ENCODE measurements around the gene METTL16.

DNA sequence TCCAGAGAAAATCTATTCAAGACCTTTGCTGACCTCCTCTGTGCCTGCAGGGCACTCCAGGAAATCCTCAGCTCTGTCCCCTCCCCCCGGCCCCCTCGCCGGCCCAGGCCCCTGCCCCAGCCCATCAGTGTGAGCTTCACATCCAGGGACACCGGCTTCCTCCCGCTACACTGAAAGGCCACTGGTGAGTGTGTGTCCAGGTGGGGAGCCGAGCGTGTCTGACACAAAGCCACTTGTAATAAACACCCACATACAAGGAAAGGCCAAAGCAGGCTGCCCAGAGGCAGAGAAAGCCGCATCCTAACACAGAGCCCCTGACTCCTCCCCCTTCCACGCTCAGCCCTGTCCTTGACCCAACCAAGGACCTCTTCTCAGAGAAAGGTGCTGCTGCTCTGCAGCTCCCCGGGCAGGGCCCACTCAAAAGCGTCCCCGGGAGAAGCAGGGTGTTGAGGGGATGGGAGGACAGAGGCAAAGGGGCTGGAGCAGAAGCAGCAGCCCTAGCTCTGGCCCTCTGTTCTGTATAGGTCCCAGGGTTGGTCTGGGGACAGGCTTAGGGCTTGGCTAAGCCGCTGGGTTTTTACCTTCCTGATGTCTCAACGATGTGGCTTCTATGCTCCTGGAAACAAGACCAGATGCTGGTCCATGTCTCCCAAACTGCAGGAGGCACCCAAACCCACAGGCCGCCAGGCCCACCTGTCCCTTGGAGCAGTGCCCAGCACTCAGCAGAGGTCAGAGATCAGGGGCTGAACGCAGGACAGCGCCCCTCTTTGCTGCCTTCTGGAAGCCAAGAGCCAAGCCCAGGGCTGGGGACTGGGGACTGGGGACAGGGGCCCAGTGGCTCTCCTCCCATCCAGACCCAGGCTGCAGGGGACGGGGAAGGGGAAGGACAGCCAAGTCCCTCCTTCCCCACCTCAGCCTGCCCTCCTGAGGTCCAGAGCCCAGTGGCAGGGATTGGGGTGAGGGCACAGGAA, 126.2 kb downstream of the METTL16 start:
- TF ChIP-seq, protein P1, sequence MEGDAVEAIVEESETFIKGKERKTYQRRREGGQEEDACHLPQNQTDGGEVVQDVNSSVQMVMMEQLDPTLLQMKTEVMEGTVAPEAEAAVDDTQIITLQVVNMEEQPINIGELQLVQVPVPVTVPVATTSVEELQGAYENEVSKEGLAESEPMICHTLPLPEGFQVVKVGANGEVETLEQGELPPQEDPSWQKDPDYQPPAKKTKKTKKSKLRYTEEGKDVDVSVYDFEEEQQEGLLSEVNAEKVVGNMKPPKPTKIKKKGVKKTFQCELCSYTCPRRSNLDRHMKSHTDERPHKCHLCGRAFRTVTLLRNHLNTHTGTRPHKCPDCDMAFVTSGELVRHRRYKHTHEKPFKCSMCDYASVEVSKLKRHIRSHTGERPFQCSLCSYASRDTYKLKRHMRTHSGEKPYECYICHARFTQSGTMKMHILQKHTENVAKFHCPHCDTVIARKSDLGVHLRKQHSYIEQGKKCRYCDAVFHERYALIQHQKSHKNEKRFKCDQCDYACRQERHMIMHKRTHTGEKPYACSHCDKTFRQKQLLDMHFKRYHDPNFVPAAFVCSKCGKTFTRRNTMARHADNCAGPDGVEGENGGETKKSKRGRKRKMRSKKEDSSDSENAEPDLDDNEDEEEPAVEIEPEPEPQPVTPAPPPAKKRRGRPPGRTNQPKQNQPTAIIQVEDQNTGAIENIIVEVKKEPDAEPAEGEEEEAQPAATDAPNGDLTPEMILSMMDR (conservative IDR thresholded peaks at IDR 0.05; ENCODE audit: low read length), result no peak
- TF ChIP-seq EZH2phosphoT487 (IDR thresholded peaks at IDR 0.05; ENCODE audit: borderline replicate concordance), result no peak
